Hepatocyte (in vitro differentiated cells): ENCODE measurements around the gene TRIM10. TPM values are rescaled to one million over a fixed set of nuclear protein-coding genes. Genes with fewer than 3 reads are reported as not detected.

Experiments
- DNase-seq: peaks from one replicate; pipeline ENCODE4 v3.0.0-alpha.2; 2016; ENCODE audit warnings: low spot score
- H2AFZ ChIP-seq: fragments of 200-600 bp; sonication (generic); 2 replicates; pipeline ENCODE4 v1.6.0; 2016; ENCODE audit warnings: antibody characterized with exemption, mild to moderate bottlenecking
- H3K27ac ChIP-seq: fragments of 200-600 bp; sonication (generic); 2 replicates; pipeline ENCODE4 v1.5.1; 2016; ENCODE audit warnings: mild to moderate bottlenecking
- H3K27me3 ChIP-seq: fragments of 200-600 bp; sonication (generic); 2 replicates; pipeline ENCODE4 v1.6.1; 2016
- H3K36me3 ChIP-seq: fragments of 200-600 bp; sonication (generic); replicated peaks from 2 replicates; pipeline ENCODE4 v1.5.1; 2016; ENCODE audit warnings: low read depth; ENCODE audit not compliant: insufficient read depth
- H3K4me1 ChIP-seq: fragments of 200-600 bp; sonication (generic); 2 replicates; pipeline ENCODE4 v1.5.1; 2016; ENCODE audit warnings: mild to moderate bottlenecking, moderate library complexity; ENCODE audit not compliant: insufficient read depth
- H3K4me2 ChIP-seq: fragments of 200-600 bp; sonication (generic); 2 replicates; pipeline ENCODE4 v1.6.0; 2016
- H3K4me3 ChIP-seq: fragments of 200-600 bp; sonication (generic); 2 replicates; pipeline ENCODE4 v1.5.1; 2016; ENCODE audit warnings: mild to moderate bottlenecking
- H3K79me2 ChIP-seq: fragments of 200-600 bp; sonication (generic); 2 replicates; pipeline ENCODE4 v1.6.0; 2017; ENCODE audit warnings: mild to moderate bottlenecking
- H3K9me2 ChIP-seq: fragments of 200-600 bp; sonication (generic); replicated peaks from 2 replicates; pipeline ENCODE4 v1.6.0; 2017; ENCODE audit warnings: mild to moderate bottlenecking; ENCODE audit not compliant: insufficient read depth
- H3K9me3 ChIP-seq: fragments of 200-600 bp; sonication (generic); 2 replicates; pipeline ENCODE4 v1.5.1; 2016; ENCODE audit warnings: low read depth, mild to moderate bottlenecking
- H4K20me1 ChIP-seq: fragments of 200-600 bp; sonication (generic); 2 replicates; pipeline ENCODE4 v1.6.0; 2016; ENCODE audit warnings: mild to moderate bottlenecking; ENCODE audit not compliant: insufficient read depth, poor library complexity, severe bottlenecking
- CTCF ChIP-seq: fragments of 200-600 bp; sonication (generic); IDR thresholded peaks from 2 replicates; pipeline ENCODE4 v1.5.1; 2016; ENCODE audit warnings: antibody characterized with exemption, mild to moderate bottlenecking; ENCODE audit not compliant: poor library complexity
- EZH2 ChIP-seq: fragments of 200-600 bp; sonication (generic); IDR thresholded peaks from 2 replicates; pipeline ENCODE4 v1.6.1; 2016; ENCODE audit warnings: antibody characterized with exemption, mild to moderate bottlenecking, borderline replicate concordance
- EZH2phosphoT487 ChIP-seq: fragments of 200-600 bp; sonication (generic); IDR thresholded peaks from one replicate; pipeline ENCODE4 v1.6.1; 2018; ENCODE audit warnings: antibody characterized with exemption, mild to moderate bottlenecking, low read depth, moderate library complexity; ENCODE audit not compliant: unreplicated experiment, severe bottlenecking
- WGBS: methylation state at CpG from one replicate; pipeline ENCODE4 v1.1.6; 2016; ENCODE audit warnings: low lambda C conversion rate; ENCODE audit errors: missing lambda C conversion rate; 5-methylcytosine and 5-hydroxymethylcytosine counted together
- polyA plus RNA-seq: library from polyadenylated mRNA; unstranded; fragments of >200 nt; fragmentation: Nextera tagmentation; extraction: Ambion mirVana; gene quantifications from 2 replicates; pipeline ENCODE4 v1.2.1, GENCODE V29; 2016
- total RNA-seq: library from RNA; depleted of rRNA; stranded (reverse); fragments of >200 nt; gene quantifications from 2 replicates; pipeline ENCODE4 v1.2.3, GENCODE V29; 2014

Gene TRIM10
- total and polyA plus RNA-seq, 2 experiments from 2014 or later = 0.27 to 1.1 TPM

- Histone ChIP-seq H3K4me2 (no peak overlapping the region), H3K79me2 (peaks cover 87% of the 10 kb centered on the region)
Observed at GRCh38 chr6:30206152-30206551, 45.1 kb upstream of the TRIM10 start.

GRCh38 chr6:30204116-30204515, 43.1 kb upstream of the TRIM10 start:
- TF ChIP-seq EZH2phosphoT487 (no peak), CTCF (no peak)
- DNase-seq = no peak
- H3K27ac ChIP-seq = no peak overlapping the region
- H3K9me3 ChIP-seq = no peaks in the 10 kb centered on the region
- no peak overlapping the region for H3K4me3 ChIP-seq
- 100% methylated on average over 1 of the region's 1 CpG for WGBS
- H3K79me2 ChIP-seq = peaks cover 81% of the 10 kb centered on the region
- peaks cover 53% of the 10 kb centered on the region for H4K20me1 ChIP-seq
- H3K4me1 ChIP-seq = peaks cover 26% of the 10 kb centered on the region
- no peak overlapping the region for H2AFZ ChIP-seq
- H3K9me2 ChIP-seq = no peaks in the 10 kb centered on the region
- no peaks in the 10 kb centered on the region for H3K27me3 ChIP-seq
- H3K36me3 ChIP-seq = no peaks in the 10 kb centered on the region
- H3K4me2 ChIP-seq = no peak overlapping the region

More at GRCh38 chr6:30206152-30206551, 45.1 kb upstream of the TRIM10 start:
- Histone ChIP-seq H4K20me1 (peaks cover 59% of the 10 kb centered on the region), H3K9me3 (no peaks in the 10 kb centered on the region), H3K27ac (peak overlapping the region; percentile 78), H3K4me3 (no peak overlapping the region), H3K4me1 (peaks cover 33% of the 10 kb centered on the region), H3K27me3 (no peaks in the 10 kb centered on the region), H2AFZ (no peak overlapping the region), H3K9me2 (no peaks in the 10 kb centered on the region), H3K36me3 (no peaks in the 10 kb centered on the region)
- DNase-seq = no peak
- no peak for TF ChIP-seq EZH2
- no peak for TF ChIP-seq EZH2phosphoT487
- TF ChIP-seq CTCF = no peak
- 94% methylated on average over 7 of the region's 7 CpGs for WGBS

GRCh38 chr6:30202366-30202765, 41.4 kb upstream of the TRIM10 start:
- H4K20me1 ChIP-seq = peaks cover 45% of the 10 kb centered on the region
- H3K4me3 ChIP-seq = no peak overlapping the region
- WGBS = 94% methylated on average over 4 of the region's 4 CpGs
- no peak overlapping the region for H3K4me2 ChIP-seq
- TF ChIP-seq EZH2phosphoT487 (no peak), CTCF (no peak), EZH2 (no peak)
- H3K36me3 ChIP-seq = no peaks in the 10 kb centered on the region
- no peak overlapping the region for H2AFZ ChIP-seq
- no peak for DNase-seq
- H3K79me2 ChIP-seq = peaks cover 66% of the 10 kb centered on the region
- H3K27me3 ChIP-seq = no peaks in the 10 kb centered on the region
- H3K9me3 ChIP-seq = no peaks in the 10 kb centered on the region
- peaks cover 15% of the 10 kb centered on the region for H3K4me1 ChIP-seq
- H3K27ac ChIP-seq = peak overlapping the region; percentile 14
- no peaks in the 10 kb centered on the region for H3K9me2 ChIP-seq
